Activated B cell treated with CpG ODN at 0.5 μM for 24 hours (primary cell): ENCODE measurements around the gene LCORL. TPM values are rescaled to one million over a fixed set of nuclear protein-coding genes. Genes with fewer than 3 reads are reported as not detected.

Experiments
- ATAC-seq: fragments of 200-7000 bp; cut with Tn5 transposase; one replicate; pipeline ENCODE4 v1.10.0; 2021; ENCODE audit warnings: low read depth, mild to moderate bottlenecking, moderate library complexity
- CTCF ChIA-PET: fragments of 350-600 bp; sonication (Branson Sonifier 250); formaldehyde crosslinking; loops from one replicate; lab custom pipeline; 2021; ENCODE audit warnings: antibody characterized with exemption; lab: Charles Lee
- POLR2A ChIA-PET: fragments of 350-600 bp; sonication (Branson Sonifier 250); formaldehyde crosslinking; loops from one replicate; lab custom pipeline; 2021; ENCODE audit warnings: antibody characterized with exemption; lab: Charles Lee
- DNase-seq: peaks from one replicate; pipeline ENCODE4 v3.0.0; 2022
- H3K27ac Mint-ChIP-seq: one replicate; pipeline ENCODE4 v1.8.0; 2020; ENCODE audit warnings: mixed read lengths
- H3K27me3 Mint-ChIP-seq: one replicate; pipeline ENCODE4 v1.8.0; 2021; ENCODE audit warnings: mixed read lengths
- H3K36me3 Mint-ChIP-seq: one replicate; pipeline ENCODE4 v1.8.0; 2021; ENCODE audit warnings: low read depth, mixed read lengths
- H3K4me1 Mint-ChIP-seq: one replicate; pipeline ENCODE4 v1.8.0; 2021; ENCODE audit warnings: mixed read lengths
- H3K4me3 Mint-ChIP-seq: one replicate; pipeline ENCODE4 v1.8.0; 2020; ENCODE audit warnings: mild to moderate bottlenecking, mixed read lengths
- H3K9me3 Mint-ChIP-seq: one replicate; pipeline ENCODE4 v1.8.0; 2020; ENCODE audit warnings: mixed read lengths
- CTCF ChIP-seq: fragments of 200-600 bp; IDR thresholded peaks from one replicate; pipeline ENCODE4 v1.8.0; 2022; ENCODE audit warnings: antibody characterized with exemption, mild to moderate bottlenecking
- intact Hi-C: fragments of 100-400 bp; cut with micrococcal nuclease; formaldehyde crosslinking; loops from one replicate; pipeline ENCODE4 v1.15.1; 2024
- total RNA-seq: library from RNA; stranded (reverse); gene quantifications from 2 replicates; pipeline ENCODE4 v1.2.3, GENCODE V29; 2022

The LCORL gene
- total RNA-seq, 1 donor from 2014 or later = 12.6 TPM

DNA sequence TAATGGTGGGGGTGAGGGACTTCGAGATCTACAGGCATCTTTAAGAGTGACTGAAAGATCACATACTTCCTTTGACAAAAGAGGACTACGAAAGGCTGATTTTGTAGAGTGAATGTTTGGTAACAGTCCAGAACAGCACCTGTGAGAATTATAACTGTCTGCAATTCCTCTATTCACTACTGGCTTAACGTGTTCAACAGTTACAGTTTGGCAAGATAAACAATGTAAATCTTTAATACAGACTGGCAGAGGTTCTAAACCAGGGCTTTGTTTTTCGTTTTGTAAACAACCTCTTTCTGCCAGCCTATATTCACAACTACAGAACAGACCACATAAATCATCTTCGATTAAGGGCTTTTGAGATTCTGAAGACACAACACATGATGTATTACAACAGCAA is 143.9 kb downstream of the LCORL start:
- DNase-seq (no peak), ATAC-seq (no peak)
- H3K27me3 Mint-ChIP-seq = no peaks in the 10 kb centered on the region
- intact Hi-C loops = no loop called here
- H3K27ac Mint-ChIP-seq = no peak overlapping the region
- CTCF ChIA-PET = no interaction called here
- no peaks in the 10 kb centered on the region for H3K4me1 Mint-ChIP-seq
- no peak for TF ChIP-seq CTCF
- H3K4me3 Mint-ChIP-seq = no peak overlapping the region
- POLR2A ChIA-PET = no interaction called here
- peaks cover 3% of the 10 kb centered on the region for H3K9me3 Mint-ChIP-seq
- H3K36me3 Mint-ChIP-seq = peaks cover 6% of the 10 kb centered on the region

DNA sequence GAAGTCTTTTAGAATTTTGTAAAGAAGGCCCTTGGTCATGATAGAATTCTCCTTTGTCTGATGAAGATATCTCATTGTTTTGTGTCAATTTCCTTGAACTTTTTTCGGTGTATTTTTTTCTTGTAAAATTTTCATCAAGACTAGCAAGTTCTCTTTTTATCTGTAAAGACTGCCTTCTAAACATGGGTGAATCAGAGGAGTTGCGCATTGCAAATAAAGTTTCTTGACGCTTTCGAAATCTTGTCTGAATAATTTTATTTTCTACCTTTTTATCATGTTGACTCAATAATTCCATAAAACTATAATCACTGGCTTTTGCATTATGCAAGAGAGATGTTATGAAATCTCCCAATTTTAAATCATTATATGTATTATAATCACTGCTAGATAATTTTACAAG is 144.6 kb downstream of the LCORL start:
- Mint-ChIP-seq H3K4me3 (no peak overlapping the region), H3K27me3 (no peaks in the 10 kb centered on the region), H3K9me3 (peaks cover 3% of the 10 kb centered on the region), H3K4me1 (no peaks in the 10 kb centered on the region), H3K36me3 (peaks cover 6% of the 10 kb centered on the region), H3K27ac (no peak overlapping the region)
- DNase-seq (no peak), ATAC-seq (no peak)
- CTCF ChIA-PET = no interaction called here
- intact Hi-C loops = no loop called here
- no peak for TF ChIP-seq CTCF
- POLR2A ChIA-PET = no interaction called here

GRCh38 chr4:17875402-17876070 is 146.0 kb downstream of the LCORL start:
- Mint-ChIP-seq H3K27me3 (no peaks in the 10 kb centered on the region), H3K27ac (no peak overlapping the region), H3K36me3 (peaks cover 6% of the 10 kb centered on the region), H3K4me3 (no peak overlapping the region), H3K9me3 (peaks cover 3% of the 10 kb centered on the region), H3K4me1 (no peaks in the 10 kb centered on the region)
- ATAC-seq = no peak
- intact Hi-C loops = no loop called here
- ChIA-PET POLR2A (no interaction called here), CTCF (no interaction called here)
- TF ChIP-seq CTCF = no peak
- DNase-seq = no peak

DNA sequence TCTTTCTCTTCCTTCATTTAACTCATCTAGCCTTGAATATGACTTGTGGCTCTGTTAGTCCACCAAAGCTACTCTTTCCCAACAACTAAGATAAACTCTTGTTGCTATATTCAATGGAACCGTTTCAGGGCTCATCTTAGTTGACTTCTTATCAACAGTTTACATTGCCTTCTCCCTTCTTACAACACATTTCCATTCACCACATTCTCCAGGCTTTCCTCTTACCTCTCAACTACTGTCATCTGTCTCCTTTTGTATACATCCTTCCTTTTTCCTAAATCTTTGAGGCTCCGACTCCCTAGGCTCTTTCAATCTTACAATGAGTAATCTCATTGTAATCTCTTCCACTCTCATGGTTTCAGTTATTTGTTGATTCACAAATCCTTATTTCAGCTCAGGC is 152.2 kb downstream of the LCORL start:
- Mint-ChIP-seq H3K9me3 (no peaks in the 10 kb centered on the region), H3K4me3 (no peak overlapping the region), H3K4me1 (no peaks in the 10 kb centered on the region), H3K27me3 (no peaks in the 10 kb centered on the region), H3K36me3 (peaks cover 2% of the 10 kb centered on the region), H3K27ac (no peak overlapping the region)
- no peak for TF ChIP-seq CTCF
- DNase-seq = no peak
- POLR2A ChIA-PET = no interaction called here
- CTCF ChIA-PET = no interaction called here
- intact Hi-C loops = no loop called here
- ATAC-seq = no peak

DNA sequence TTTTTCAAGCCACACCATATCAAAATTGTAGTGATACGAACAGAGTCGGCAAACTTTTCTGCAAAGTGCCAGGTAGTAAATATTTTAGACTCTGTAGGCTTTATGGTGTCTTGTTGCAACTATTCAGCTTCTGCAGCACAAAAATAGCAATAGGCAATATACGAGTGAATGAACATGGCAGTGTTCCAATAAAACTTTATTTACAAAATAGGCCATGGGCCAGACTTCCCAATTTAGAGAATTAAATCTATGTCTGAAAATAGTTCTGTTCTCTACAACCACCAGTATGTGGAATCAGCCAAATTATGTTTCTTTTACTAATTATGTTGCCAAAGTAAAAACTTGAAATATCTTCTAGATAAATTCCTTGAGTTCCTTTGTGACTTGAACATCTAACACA is 154.3 kb downstream of the LCORL start:
- POLR2A ChIA-PET = no interaction called here
- no peak for TF ChIP-seq CTCF
- Mint-ChIP-seq H3K36me3 (peaks cover 15% of the 10 kb centered on the region), H3K27me3 (no peaks in the 10 kb centered on the region), H3K27ac (no peak overlapping the region), H3K9me3 (peaks cover under 1% of the 10 kb centered on the region), H3K4me1 (no peaks in the 10 kb centered on the region), H3K4me3 (no peak overlapping the region)
- ATAC-seq (no peak), DNase-seq (no peak)
- CTCF ChIA-PET = no interaction called here
- intact Hi-C loops = no loop called here
